Stomach (tissue), 9 donors: ENCODE data around the gene PDCD1. TPM values are rescaled to one million over a fixed set of nuclear protein-coding genes. Genes with fewer than 3 reads are reported as not detected.

Experiments used
- DNase-seq, 2 donors: peaks; one replicate each; pipeline versions ENCODE4 v3.0.0 to v3.0.0-alpha.2; 2013 to 2019
- H3K27ac ChIP-seq, 5 donors: fragments of 200-600 bp in 4 of 5; sonication (generic) in 4 of 5; one replicate each; pipeline ENCODE4 v1.5.1; 2013 to 2019; ENCODE audit warnings: mild to moderate bottlenecking in 1 of 5, moderate library complexity in 1 of 5
- H3K27me3 ChIP-seq, 3 donors: fragments of 200-600 bp; sonication (generic); one replicate each; pipeline ENCODE4 v1.5.1; 2017 to 2019; ENCODE audit warnings: mixed run types in 1 of 3
- H3K36me3 ChIP-seq, 4 donors: fragments of 200-600 bp; sonication (generic); 1 replicate in 3 of 4; 2 replicates in 1 of 4; pipeline ENCODE4 v1.5.1; 2016 to 2019
- H3K4me1 ChIP-seq, 4 donors: fragments of 200-600 bp; sonication (generic); one replicate each; pipeline ENCODE4 v1.5.1; 2016 to 2019
- H3K4me3 ChIP-seq, 4 donors: fragments of 200-600 bp; sonication (generic) in 3 of 4; one replicate each; pipeline ENCODE4 v1.5.1; 2016 to 2019; ENCODE audit warnings: mild to moderate bottlenecking in 1 of 4
- H3K9me3 ChIP-seq, 4 donors: fragments of 200-600 bp; sonication (generic); one replicate each; pipeline ENCODE4 v1.5.1; 2016 to 2019
- CTCF ChIP-seq, 7 experiments: fragments of 450-650 bp in 4 of 7; fragments of 200-600 bp in 3 of 7; sonication (generic) in 3 of 7; IDR thresholded peaks; one replicate each; pipeline ENCODE4 v1.5.1; 2016 to 2019; ENCODE audit warnings: antibody characterized with exemption in 7 of 7, control low read depth in 2 of 7, mild to moderate bottlenecking in 1 of 7
- EP300 ChIP-seq: sonication (generic); formaldehyde crosslinking; IDR thresholded peaks from one replicate; pipeline ENCODE4 v1.6.1; 2017; ENCODE audit warnings: antibody characterized with exemption
- POLR2A ChIP-seq, 4 donors: fragments of 450-650 bp; IDR thresholded peaks; one replicate each; pipeline ENCODE4 v1.6.1; 2016; ENCODE audit warnings: antibody characterized with exemption in 4 of 4, control low read depth in 2 of 4, mild to moderate bottlenecking in 1 of 4, moderate library complexity in 1 of 4
- POLR2AphosphoS5 ChIP-seq, 3 donors: sonication (generic); formaldehyde crosslinking; IDR thresholded peaks; one replicate each; pipeline ENCODE4 v1.6.1; 2016; ENCODE audit warnings: antibody characterized with exemption in 3 of 3
- WGBS, 5 donors: extraction: QIAGEN DNeasy Blood & Tissue Kit in 3 of 5; methylation state at CpG; one replicate each; pipeline versions ENCODE4 v1.1.5 to v1.1.7; 2013 to 2018; 5-methylcytosine and 5-hydroxymethylcytosine counted together
- intact Hi-C: fragments of 100-400 bp; cut with DNase I; formaldehyde crosslinking; loops from one replicate; pipeline ENCODE4 v1.15.1; 2023; ENCODE audit warnings: low total_unique reads
- polyA plus RNA-seq, 3 donors: library from polyadenylated mRNA; stranded (reverse); fragments of 200-250 nt; gene quantifications; one replicate each; pipeline ENCODE4 v1.2.3, GENCODE V29; 2013
- total RNA-seq, 5 donors: library from RNA; depleted of rRNA; stranded (reverse); fragments of >200 nt; gene quantifications; one replicate each; pipeline versions ENCODE4 v1.1.0 to v1.2.3, GENCODE V29; 2014 to 2016
- donor health status: healthy with polysubstance abuse.
- donor health status: Bipolar disorder and iron deficiency.
- donor health status: healthy.

Gene PDCD1
- total and polyA plus RNA-seq, 8 donors, result 0.18 to 2.2 (median 0.60) TPM; not detected in 3

GRCh38 chr2:241804326-241805229 is 54.1 kb downstream of the PDCD1 start:
- Histone ChIP-seq H3K4me3 (peak overlapping the region; percentile 44 to 61 (median 51)), H3K27ac (peak overlapping the region in 2 of 5 donors; percentile 5 to 7), H3K27me3 (peaks cover 8 to 51% (median 25%) of the 10 kb centered on the region in 3 donors), H3K4me1 (peaks cover 15 to 22% (median 21%) of the 10 kb centered on the region in 4 donors), H3K36me3 (no peaks in the 10 kb centered on the region), H3K9me3 (no peaks in the 10 kb centered on the region)
- WGBS, 5 donors, result 21 to 27% (median 27%) methylated on average over 10 to 35 of the region's 35 CpGs
- DNase-seq, result peak in 1 of 2 donors; percentile 30
- intact Hi-C loops, result no loop called here
- TF ChIP-seq POLR2A (IDR thresholded peaks at IDR 0.05), result no peak
- TF ChIP-seq EP300, result no peak
- no peak for TF ChIP-seq POLR2AphosphoS5 (IDR thresholded peaks at IDR 0.05)
- TF ChIP-seq CTCF (IDR thresholded peaks at IDR 0.05), result no peak

DNA sequence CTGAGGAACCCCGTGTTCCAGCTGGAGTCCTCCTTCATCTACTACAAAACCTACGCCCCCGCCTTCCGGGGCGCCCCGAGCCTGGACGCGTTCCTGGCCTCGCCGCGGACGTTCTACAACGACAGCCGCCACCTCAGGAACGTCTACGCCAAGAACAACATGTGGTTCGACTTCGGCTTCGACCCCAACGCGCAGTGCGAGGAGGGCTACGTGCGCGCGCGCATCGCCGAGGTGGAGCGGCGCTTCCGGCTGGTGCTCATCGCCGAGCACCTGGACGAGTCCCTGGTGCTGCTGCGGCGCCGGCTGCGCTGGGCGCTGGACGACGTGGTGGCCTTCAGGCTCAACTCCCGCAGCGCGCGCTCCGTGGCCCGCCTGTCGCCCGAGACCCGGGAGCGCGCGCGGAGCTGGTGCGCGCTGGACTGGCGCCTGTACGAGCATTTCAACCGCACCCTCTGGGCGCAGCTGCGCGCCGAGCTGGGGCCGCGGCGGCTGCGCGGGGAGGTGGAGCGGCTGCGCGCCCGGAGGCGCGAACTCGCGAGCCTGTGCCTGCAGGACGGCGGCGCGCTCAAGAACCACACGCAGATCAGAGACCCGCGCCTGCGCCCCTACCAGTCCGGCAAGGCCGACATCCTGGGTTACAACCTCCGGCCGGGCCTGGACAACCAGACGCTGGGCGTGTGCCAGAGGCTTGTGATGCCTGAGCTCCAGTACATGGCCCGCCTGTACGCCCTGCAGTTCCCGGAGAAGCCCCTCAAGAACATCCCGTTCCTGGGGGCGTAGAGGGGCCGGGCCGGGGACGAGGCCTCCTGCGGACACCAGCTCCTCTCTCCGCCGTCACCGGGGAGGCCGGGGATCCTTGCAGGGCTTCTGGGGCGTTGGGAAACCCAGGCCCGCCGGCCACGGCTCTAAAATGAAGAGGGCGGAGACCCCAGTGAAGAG is 55.0 kb downstream of the PDCD1 start:
- Histone ChIP-seq H3K36me3 (no peaks in the 10 kb centered on the region), H3K9me3 (no peaks in the 10 kb centered on the region), H3K4me3 (peak overlapping the region; percentile 44 to 61 (median 51)), H3K27me3 (peaks cover 8 to 60% (median 25%) of the 10 kb centered on the region in 3 donors), H3K4me1 (peaks cover 15 to 22% (median 21%) of the 10 kb centered on the region in 4 donors), H3K27ac (peak overlapping the region in 2 of 5 donors; percentile 5 to 7)
- TF ChIP-seq POLR2A (IDR thresholded peaks at IDR 0.05) (no peak), EP300 (no peak), CTCF (IDR thresholded peaks at IDR 0.05) (no peak), POLR2AphosphoS5 (IDR thresholded peaks at IDR 0.05) (no peak)
- 2 to 7% (median 4%) methylated on average over 60 to 109 of the region's 109 CpGs for WGBS, 5 donors
- peak in 1 of 2 donors; percentile 85 for DNase-seq
- intact Hi-C loops, result no loop called here

DNA sequence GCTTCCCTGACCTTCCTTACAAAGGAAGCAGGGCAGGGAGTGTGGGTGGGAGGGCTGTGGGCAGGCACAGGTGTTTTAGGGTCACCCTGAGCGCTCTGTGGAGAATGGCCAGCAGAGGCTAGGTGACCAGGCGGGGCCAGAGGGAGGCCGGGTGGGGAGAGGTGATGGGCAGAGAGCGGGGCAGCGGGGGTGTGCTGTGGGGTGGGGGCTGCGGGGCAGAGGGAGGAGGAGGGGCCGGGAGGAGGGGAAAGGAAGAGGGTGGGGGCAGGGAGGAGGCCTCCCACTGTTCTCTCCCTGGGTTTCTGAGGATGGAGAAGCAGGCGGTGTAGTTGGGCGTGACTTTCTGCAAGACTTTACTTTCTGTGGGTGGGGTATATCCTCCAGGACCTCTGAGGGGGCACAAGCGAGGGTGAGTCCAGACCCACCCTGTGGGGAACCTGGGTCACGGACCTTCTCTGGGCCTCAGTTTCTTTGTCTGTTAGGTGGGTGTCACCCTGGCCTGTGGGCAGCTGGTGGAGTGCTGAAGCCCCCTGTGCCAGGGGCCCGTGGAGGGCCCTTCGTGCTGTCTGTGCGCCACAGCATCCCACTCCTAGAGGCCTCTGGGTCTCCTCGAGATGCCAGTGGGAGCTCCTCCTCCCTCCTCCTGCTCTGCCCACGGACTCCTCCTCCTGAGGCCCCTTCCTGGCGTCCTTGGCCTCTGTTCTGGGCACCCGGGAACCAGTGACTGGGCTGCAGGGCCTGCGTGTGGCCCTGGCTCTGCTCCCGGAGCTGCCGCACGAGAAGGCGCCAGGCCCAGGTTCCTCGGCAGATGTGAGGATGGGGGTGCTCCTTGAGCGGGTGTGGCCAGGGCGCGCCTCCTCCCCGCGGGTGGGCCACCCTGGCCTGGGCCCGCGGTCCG is 56.0 kb downstream of the PDCD1 start:
- no peak for TF ChIP-seq POLR2A (IDR thresholded peaks at IDR 0.05)
- no peak for TF ChIP-seq EP300
- TF ChIP-seq POLR2AphosphoS5 (IDR thresholded peaks at IDR 0.05), result no peak
- no peak for TF ChIP-seq CTCF (IDR thresholded peaks at IDR 0.05)
- H3K36me3 ChIP-seq, result no peaks in the 10 kb centered on the region
- intact Hi-C loops, result no loop called here
- peak overlapping the region in 2 of 4 donors; percentile 57 to 61 for H3K4me3 ChIP-seq
- no peaks in the 10 kb centered on the region for H3K9me3 ChIP-seq
- peaks cover 8 to 69% (median 25%) of the 10 kb centered on the region in 3 donors for H3K27me3 ChIP-seq
- 49 to 61% (median 57%) methylated on average over 18 to 32 of the region's 32 CpGs for WGBS, 5 donors
- H3K4me1 ChIP-seq, result peaks cover 15 to 22% (median 21%) of the 10 kb centered on the region in 4 donors
- no peak overlapping the region for H3K27ac ChIP-seq
- peak in 1 of 2 donors; percentile 22 for DNase-seq
